GM18508 (cell line): Measurements from ENCODE around the gene ARHGAP10.
A peak's percentile ranks its signal among the peaks of the same experiment; 100 is the strongest.

Experiments used
- ATAC-seq: cut with Tn5 transposase; IDR thresholded peaks from one replicate; pipeline ENCODE4 v1.9.1; 2021; ENCODE audit warnings: moderate number of reproducible peaks; ENCODE audit not compliant: insufficient read depth, unreplicated experiment

Gene ARHGAP10

GRCh38 chr4:147933316-147933715 lies 201.4 kb downstream of the ARHGAP10 start:
- ATAC-seq: no peak

GRCh38 chr4:147933779-147934178 lies 201.9 kb downstream of the ARHGAP10 start:
- no peak for ATAC-seq

DNA sequence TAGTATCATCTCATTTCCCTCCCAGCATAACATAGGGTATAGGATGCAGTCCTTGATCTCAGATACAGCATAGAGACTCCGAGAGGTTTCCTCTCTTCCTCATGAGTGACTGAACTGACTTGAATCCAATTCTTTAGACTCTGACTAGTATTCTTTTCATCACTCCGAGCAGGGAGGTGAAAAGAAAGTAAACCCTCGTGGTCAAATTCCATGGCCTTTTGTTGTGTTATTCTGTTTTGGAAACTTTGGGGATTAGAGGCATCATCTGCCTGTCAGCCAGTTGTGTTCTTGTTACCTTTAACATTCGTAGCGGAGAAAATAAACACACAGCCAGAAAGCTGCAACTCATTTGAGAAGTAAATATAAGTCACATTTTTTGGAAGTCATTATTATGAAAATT lies 206.6 kb downstream of the ARHGAP10 start:
- no peak for ATAC-seq

DNA sequence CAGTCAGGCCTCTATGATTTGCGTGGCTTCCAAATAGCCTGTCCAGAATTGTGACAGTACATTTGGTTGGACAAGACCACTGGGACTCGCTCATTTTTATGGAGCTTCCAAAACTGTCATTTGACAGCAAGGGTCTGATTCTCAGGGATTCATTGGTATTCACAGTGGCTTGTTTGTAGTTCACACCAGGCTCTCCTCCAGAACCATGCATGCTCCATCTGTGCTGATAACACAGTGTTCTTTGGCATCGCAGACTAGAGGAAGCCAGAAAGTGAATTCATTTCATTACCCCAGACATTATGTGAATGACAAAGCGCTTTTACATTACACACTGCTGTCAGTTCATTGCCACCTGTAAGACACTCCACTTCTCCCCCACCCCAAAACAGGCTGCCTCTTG lies 208.3 kb downstream of the ARHGAP10 start:
- ATAC-seq: no peak

DNA sequence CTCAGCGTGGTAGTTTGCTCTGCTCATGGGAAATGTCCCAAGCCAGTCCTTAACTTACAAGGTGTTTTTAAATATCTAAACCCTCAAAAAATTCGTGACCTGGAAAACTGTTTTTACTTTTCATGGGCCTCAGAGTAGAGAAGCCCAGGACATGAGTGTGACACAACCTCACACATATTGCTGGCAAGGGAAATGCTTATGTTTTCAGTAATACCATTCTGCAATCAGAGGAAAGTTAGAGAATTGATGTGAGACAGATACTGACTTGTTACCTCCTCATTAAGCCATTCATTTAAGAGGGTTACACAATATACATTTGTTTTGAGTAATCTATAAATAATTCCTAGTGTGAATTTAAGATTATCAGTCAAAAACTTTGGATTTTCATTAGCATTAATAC lies 209.5 kb downstream of the ARHGAP10 start:
- ATAC-seq: no peak

- ATAC-seq: peak; percentile 30
Observed at GRCh38 chr4:147942729-147943128, 210.8 kb downstream of the ARHGAP10 start.

- peak; percentile 91 for ATAC-seq
Observed at GRCh38 chr4:147943159-147943638, 211.3 kb downstream of the ARHGAP10 start.

DNA sequence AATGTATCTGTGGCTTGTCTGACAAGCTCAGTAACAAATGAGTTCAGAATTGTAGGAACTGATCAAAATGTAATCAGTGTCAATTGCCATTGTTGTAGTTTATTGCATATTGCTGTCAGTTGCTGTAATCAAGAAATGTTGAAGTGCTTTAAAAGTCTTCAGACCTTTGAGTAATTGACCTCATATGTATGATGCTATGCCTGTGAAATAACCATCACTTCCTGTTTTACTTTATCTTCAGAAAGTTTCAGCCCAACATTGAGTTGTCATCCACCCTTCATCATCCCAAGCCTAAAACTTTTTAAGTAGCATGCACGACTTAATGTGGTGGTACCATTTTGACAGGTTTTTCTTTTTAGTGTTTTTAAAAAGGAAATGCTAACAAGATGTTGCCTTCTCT lies 212.4 kb downstream of the ARHGAP10 start:
- peak; percentile 35 for ATAC-seq

DNA sequence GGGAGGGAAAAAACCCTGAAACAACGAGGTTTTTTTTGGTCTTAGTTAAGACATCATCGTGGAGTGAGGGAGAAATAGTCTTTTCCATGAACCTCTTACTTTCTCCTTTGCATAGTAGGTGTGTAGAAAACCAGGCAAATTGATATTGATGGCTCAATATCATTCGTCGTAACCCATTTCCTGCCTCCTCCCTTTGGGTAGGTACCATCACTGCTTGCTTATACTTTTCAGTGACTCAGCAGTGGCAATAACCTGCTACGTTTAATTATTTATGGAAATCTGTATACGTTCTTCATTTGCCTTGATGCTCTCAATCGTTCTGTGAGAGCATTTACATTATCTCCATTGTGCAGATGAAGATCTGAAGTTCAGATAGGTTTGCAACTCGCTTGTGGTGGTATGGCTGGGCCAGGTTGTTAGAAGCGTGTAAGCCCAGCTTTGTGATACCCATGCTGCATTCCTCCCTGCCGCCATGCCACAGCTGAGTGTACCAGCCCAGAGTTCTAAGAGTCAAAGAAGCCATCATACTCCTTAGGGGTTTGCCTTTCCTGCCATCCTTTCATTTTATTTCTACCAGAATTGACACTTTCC lies 212.9 kb downstream of the ARHGAP10 start:
- ATAC-seq: no peak

DNA sequence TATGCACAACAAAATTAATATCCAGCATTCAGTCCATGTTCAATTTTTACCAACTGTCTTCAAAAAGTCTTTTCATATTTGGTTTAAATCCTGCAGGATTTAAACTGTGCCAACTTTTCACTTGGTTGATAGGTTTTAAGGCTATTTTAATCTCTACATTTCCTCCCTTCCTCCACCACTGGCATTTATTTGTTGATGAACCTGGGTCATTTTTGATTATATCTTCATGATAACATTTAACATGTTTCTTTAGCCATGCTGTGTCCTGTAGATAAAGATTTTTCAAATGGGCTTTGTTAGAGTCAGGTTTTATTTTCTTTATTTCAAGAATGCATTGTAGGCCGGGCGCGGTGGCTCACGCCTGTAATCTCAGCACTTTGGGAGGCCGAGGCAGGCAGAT lies 216.4 kb downstream of the ARHGAP10 start:
- ATAC-seq: no peak

- no peak for ATAC-seq
Observed at GRCh38 chr4:147950261-147950660, 218.4 kb downstream of the ARHGAP10 start.

GRCh38 chr4:147950841-147951240 lies 219.0 kb downstream of the ARHGAP10 start:
- no peak for ATAC-seq

GRCh38 chr4:147954850-147955249 lies 223.0 kb downstream of the ARHGAP10 start:
- ATAC-seq: no peak

- no peak for ATAC-seq
Observed at GRCh38 chr4:147955827-147956558, 224.1 kb downstream of the ARHGAP10 start.

- no peak for ATAC-seq
Observed at GRCh38 chr4:147957446-147957845, 225.6 kb downstream of the ARHGAP10 start.

DNA sequence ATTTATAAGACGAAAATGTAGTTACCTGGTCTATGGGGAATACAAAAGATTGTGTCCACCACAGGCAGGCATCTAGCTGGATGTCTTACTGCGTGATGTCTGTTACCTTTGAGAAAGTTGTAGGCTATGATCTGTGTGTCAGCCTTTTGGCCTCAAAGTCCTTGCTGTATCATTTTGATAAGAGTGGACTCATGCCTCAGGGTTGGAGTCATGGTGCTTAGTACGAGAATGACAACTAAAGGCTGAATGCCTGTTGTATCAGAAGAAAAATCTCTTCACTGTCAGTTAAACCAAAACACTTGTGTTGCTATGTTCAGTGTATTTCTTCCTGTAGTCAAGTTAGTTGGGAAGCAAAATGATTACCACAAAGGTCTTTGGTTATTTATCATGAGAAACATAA lies 226.2 kb downstream of the ARHGAP10 start:
- no peak for ATAC-seq

DNA sequence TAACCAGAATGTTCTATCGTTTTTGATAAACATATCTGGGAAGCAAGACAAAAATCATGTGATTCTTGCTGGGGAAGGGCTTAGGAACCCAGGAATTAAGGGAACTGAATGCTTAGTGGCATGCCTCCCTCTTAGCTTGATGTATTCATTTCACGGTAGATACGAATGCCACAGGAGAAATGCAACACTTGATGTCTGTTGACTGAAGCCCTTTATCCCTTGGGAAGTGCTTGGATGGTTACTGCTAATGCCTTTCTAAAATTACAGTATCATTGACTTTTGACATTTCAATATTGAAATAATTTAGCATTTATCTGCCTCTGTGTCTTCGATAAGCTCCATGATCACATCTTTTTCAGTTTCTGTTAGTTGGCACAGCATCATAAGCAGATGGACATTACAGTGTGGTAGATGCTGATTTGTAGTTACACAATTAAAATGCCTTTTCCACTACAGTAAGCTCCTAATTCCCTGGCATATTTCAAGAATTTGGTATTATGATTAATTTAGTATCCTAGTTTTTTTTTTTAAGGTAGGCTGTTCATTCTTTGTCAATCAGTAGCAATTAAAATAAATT lies 226.7 kb downstream of the ARHGAP10 start:
- ATAC-seq: no peak

- peak; percentile 83 for ATAC-seq
Observed at GRCh38 chr4:147960971-147961370, 229.1 kb downstream of the ARHGAP10 start.

- ATAC-seq: no peak
Observed at GRCh38 chr4:147963839-147964238, 232.0 kb downstream of the ARHGAP10 start.

DNA sequence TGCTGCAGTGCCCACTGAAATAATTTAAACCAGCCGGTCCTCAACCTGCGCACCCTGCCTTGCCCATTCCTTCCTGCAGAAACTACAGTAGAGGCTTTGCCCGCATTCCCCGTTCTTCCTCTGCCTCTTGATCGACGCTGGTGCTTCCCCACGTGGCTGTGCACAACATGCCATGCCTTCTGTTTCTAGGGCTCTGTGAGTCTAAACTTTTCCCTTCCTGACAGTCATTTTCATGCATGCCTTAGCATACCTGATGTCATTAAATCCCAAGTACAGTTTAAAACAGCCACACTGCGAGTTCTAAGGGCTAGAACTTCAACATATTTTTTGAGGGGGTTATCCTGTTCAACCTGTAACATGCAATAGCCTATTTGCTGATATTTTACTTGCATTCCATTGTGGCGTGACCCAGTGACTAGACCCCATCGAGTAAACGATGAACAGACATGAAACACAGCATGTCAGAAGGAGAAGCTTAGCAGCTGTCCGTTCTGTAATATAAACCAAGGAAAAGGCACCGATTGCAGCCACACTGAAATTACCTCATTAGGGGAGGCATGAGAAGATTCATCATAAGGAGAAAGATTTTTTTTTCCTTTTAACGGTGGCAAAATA lies 232.5 kb downstream of the ARHGAP10 start:
- ATAC-seq: no peak

DNA sequence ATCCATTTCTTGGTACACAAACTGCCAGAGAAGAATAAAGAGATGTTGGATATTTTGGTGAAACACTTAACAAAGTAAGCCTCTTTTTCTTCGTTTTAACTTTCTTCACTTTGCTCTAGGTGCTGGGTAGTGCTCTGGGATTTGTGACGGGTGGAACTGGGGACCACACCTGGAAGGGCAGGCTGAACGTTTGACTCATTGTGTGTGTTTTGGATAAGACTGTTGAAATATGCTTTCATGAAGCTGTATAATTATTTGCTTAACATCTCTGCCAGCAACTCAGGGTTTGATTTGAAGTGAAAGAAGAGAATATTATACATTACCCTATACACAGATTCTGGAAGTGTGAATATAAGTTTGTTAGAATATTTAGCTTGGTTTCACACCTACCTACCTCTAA lies 233.2 kb downstream of the ARHGAP10 start:
- ATAC-seq: no peak
